ENCODE measurements around the gene TTC9C. TPM values are rescaled to one million over a fixed set of nuclear protein-coding genes. Genes with fewer than 3 reads are reported as not detected.

TTC9C gene
- polyA plus RNA-seq, 1 donor (not counting 4 experiments of a cell fraction or from before 2014, with no cell fraction given), result 26.1 TPM

DNA sequence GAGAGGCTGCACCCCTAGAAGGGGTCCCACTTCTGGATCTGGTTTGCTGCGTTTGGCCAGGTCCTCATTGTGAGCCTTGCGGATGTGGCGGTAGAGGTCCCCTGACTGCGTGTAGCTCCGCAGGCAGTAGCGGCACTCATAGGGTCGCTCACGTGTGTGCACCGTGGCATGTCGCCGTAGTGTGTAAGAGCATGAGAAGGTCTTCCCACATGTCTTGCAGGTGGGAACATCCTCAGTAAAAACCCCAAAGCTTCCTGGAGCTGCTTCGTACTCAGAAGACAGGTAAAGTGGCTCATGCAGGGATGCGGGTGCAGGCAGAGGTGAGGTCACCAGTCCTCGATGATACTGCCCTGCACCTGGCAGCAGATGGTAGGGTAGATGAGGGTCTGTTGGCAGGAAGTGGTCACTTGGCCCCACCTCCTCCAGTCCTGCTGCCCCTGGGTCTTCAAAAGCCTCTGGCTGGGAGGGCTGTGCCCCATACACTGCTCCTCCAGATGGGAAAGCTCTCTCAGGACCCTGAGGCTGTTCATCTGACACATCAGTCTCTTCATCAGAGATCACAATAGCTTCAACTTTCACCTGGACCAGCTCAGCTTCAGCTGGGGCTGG lies 24.0 kb downstream of the TTC9C start:
- FAIRE-seq (no peak), DNase-seq (ENCODE audit: low read depth, low spot score) (no peak)
- H2AFZ ChIP-seq (ENCODE audit: control insufficient read depth, low read length), result no peak overlapping the region
- no peak overlapping the region for H3K27ac ChIP-seq (ENCODE audit: control insufficient read depth, insufficient read depth, low read length)
- H3K9ac ChIP-seq (ENCODE audit: control insufficient read depth, extremely low read depth, insufficient read depth, low read length), result no peak overlapping the region
- H3K4me1 ChIP-seq (ENCODE audit: control insufficient read depth, extremely low read depth, insufficient read depth, low read length), result peaks cover 11% of the 10 kb centered on the region
- peaks cover 2% of the 10 kb centered on the region for H3K9me1 ChIP-seq (ENCODE audit: control insufficient read depth, extremely low read depth, insufficient read depth, low read length)
- TF ChIP-seq, protein P1, sequence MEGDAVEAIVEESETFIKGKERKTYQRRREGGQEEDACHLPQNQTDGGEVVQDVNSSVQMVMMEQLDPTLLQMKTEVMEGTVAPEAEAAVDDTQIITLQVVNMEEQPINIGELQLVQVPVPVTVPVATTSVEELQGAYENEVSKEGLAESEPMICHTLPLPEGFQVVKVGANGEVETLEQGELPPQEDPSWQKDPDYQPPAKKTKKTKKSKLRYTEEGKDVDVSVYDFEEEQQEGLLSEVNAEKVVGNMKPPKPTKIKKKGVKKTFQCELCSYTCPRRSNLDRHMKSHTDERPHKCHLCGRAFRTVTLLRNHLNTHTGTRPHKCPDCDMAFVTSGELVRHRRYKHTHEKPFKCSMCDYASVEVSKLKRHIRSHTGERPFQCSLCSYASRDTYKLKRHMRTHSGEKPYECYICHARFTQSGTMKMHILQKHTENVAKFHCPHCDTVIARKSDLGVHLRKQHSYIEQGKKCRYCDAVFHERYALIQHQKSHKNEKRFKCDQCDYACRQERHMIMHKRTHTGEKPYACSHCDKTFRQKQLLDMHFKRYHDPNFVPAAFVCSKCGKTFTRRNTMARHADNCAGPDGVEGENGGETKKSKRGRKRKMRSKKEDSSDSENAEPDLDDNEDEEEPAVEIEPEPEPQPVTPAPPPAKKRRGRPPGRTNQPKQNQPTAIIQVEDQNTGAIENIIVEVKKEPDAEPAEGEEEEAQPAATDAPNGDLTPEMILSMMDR (optimal IDR thresholded peaks at IDR 0.05 in 1 of 3, IDR thresholded peaks at IDR 0.05 in 1 of 3, conservative IDR thresholded peaks at IDR 0.05 in 1 of 3; ENCODE audit: extremely low read depth in 1 of 3, insufficient read depth in 2 of 3, low read length in 3 of 3), result no peak
- no peak for TF ChIP-seq EZH2 (IDR thresholded peaks at IDR 0.05; ENCODE audit: low read length)
- no peak overlapping the region for H3K4me3 ChIP-seq (ENCODE audit: control insufficient read depth in 2 of 3, extremely low read depth in 1 of 3, insufficient read depth in 2 of 3, low read depth in 1 of 3, low read length in 3 of 3)
- no peaks in the 10 kb centered on the region for H3K9me3 ChIP-seq (ENCODE audit: control insufficient read depth, low read depth, low read length)
- dilution Hi-C loops (cut with MboI; ENCODE audit: extremely low pct_ligation_motif_present, low sequenced_read_pairs), result no loop called here
- peaks cover 9 to 17% of the 10 kb centered on the region in 2 experiments for H3K36me3 ChIP-seq (ENCODE audit: control insufficient read depth in 2 of 2, extremely low read depth in 1 of 2, insufficient read depth in 2 of 2, low read length in 2 of 2)
- no peaks in the 10 kb centered on the region for H4K20me1 ChIP-seq (ENCODE audit: control insufficient read depth, extremely low read depth, insufficient read depth, low read length)
- H3K27me3 ChIP-seq (ENCODE audit: control insufficient read depth, extremely low read depth, insufficient read depth, low read length), result no peaks in the 10 kb centered on the region
- peaks cover 16% of the 10 kb centered on the region for H3K79me2 ChIP-seq (ENCODE audit: control insufficient read depth, insufficient read depth, low read length)
- no peak overlapping the region for H3K4me2 ChIP-seq (ENCODE audit: control insufficient read depth, extremely low read depth, insufficient read depth, low read depth, low read length)

DNA sequence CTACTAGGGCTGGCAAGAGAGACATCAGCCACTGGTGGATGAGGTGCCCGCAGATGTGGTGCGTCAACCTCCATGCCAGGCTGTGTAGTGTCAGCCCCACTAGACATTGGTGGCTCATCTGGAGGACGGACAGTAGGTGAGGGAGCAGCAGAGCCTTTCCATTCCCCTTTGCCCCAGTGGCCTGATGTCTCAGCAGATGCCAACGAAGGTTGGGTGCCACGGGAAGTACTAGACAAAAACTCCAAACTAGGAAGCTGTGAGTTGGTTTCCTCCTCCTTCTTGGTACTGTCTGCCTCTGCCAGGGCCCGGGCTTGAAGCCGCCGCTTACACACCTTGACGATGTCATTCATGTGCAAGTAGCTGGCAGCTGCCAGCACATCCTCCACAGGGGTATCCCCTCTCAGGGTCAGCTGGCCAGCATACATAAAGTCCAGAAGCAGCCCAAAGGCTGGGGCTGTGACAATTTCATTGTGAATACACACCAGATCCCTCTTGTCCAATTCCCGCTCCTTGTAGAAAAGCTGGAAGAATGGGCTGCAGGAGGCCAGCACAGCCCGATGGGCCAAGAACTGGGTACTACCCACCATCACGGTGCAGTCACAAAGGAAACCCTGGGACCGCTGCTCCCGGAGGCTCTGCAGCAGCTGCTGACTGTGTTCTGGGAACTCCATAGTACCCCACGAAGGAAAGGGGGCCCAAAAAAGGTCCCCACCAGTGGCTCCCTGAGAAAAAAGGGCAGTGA lies 24.9 kb downstream of the TTC9C start:
- peak overlapping the region; percentile 94 for H3K27ac ChIP-seq (ENCODE audit: control insufficient read depth, insufficient read depth, low read length)
- FAIRE-seq (no peak), DNase-seq (ENCODE audit: low read depth, low spot score) (no peak)

More for the DNA sequence above, 24.9 kb downstream of the TTC9C start:
- Histone ChIP-seq H4K20me1 (ENCODE audit: control insufficient read depth, extremely low read depth, insufficient read depth, low read length) (no peaks in the 10 kb centered on the region), H3K9ac (ENCODE audit: control insufficient read depth, extremely low read depth, insufficient read depth, low read length) (peak overlapping the region; percentile 95), H3K4me1 (ENCODE audit: control insufficient read depth, extremely low read depth, insufficient read depth, low read length) (peaks cover 11% of the 10 kb centered on the region), H3K9me3 (ENCODE audit: control insufficient read depth, low read depth, low read length) (no peaks in the 10 kb centered on the region), H3K4me3 (ENCODE audit: control insufficient read depth in 2 of 3, extremely low read depth in 1 of 3, insufficient read depth in 2 of 3, low read depth in 1 of 3, low read length in 3 of 3) (peak overlapping the region; percentile 70 to 95 (median 85)), H3K9me1 (ENCODE audit: control insufficient read depth, extremely low read depth, insufficient read depth, low read length) (peaks cover 2% of the 10 kb centered on the region), H3K4me2 (ENCODE audit: control insufficient read depth, extremely low read depth, insufficient read depth, low read depth, low read length) (peak overlapping the region; percentile 83), H3K27me3 (ENCODE audit: control insufficient read depth, extremely low read depth, insufficient read depth, low read length) (no peaks in the 10 kb centered on the region), H3K36me3 (ENCODE audit: control insufficient read depth in 2 of 2, extremely low read depth in 1 of 2, insufficient read depth in 2 of 2, low read length in 2 of 2) (peaks cover 9 to 17% of the 10 kb centered on the region in 2 experiments), H3K79me2 (ENCODE audit: control insufficient read depth, insufficient read depth, low read length) (peaks cover 16% of the 10 kb centered on the region), H2AFZ (ENCODE audit: control insufficient read depth, low read length) (peak overlapping the region; percentile 90)
- dilution Hi-C loops (cut with MboI; ENCODE audit: extremely low pct_ligation_motif_present, low sequenced_read_pairs), result no loop called here
- no peak for TF ChIP-seq EZH2 (IDR thresholded peaks at IDR 0.05; ENCODE audit: low read length)
- TF ChIP-seq, protein P1 (optimal IDR thresholded peaks at IDR 0.05 in 1 of 3, IDR thresholded peaks at IDR 0.05 in 1 of 3, conservative IDR thresholded peaks at IDR 0.05 in 1 of 3; ENCODE audit: extremely low read depth in 1 of 3, insufficient read depth in 2 of 3, low read length in 3 of 3), result no peak

Data from keratinocyte (primary cell).